NCI-H2029 (cell line): ENCODE results near the gene PAX3.
"Not testable (repeated sequence)": the region's sequence is repeated elsewhere in the genome, so short reads cannot be mapped to it uniquely, and the experiment has no call there.

ENCODE experiments used
- DNase-seq: peaks from one replicate; lab custom pipeline; 2025; lab: John Stamatoyannopoulos, UW

PAX3 gene

DNA sequence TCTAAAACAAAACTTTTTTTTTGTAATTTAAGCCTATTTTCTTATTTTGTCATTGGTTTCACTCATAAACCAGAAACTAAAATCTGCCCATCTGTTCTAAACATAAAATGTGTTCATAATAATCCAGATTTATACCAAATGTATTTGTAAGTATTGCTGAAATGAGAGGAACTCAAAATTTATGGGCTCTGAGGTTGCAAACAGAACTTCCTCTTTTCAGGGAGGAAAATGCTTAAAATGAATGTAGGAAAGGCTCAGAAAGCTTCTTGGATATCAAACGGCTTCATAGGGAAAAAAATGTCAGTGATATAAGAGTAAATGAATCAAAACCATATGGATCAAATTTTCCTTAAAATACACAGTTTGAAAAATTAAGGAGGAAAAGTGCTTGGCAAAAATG, 83.9 kb downstream of the PAX3 start:
- no peak for DNase-seq

DNA sequence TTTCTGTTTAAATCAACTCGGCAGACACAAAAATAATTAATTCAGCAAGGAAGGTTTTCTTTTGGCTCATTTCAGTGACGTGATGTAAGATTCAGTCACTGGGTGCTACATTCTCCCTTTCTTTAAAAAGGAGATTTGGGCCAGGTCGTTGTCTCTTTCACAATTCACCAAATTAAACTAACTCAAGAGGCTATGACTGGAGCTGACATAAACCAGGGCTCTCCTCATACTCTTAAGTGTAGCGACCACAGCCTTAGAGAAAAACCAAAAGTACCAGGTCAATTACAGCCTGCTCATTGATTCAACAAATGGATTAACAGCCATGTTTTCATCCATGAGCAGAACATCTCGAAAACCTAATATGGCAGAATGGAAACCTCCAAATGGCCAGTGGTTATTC, 85.7 kb downstream of the PAX3 start:
- DNase-seq = no peak

DNA sequence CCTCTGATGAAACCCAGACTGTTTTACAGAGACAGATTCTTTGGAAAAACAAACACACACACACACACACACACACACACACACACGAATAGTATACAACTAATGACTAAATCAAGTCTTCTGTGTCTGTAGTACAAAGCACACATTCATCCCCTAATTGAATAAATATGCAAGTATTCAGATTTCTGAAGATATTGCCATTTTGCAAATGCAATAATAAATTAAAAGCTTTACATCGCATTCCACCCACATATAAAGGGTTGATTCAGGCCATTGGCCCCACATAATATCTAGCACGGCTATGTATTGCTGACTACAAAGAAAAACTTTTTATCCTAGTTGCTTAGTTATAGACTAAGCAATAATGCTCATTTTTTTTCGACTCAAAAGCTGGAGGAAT, 86.2 kb downstream of the PAX3 start:
- no peak for DNase-seq

DNA sequence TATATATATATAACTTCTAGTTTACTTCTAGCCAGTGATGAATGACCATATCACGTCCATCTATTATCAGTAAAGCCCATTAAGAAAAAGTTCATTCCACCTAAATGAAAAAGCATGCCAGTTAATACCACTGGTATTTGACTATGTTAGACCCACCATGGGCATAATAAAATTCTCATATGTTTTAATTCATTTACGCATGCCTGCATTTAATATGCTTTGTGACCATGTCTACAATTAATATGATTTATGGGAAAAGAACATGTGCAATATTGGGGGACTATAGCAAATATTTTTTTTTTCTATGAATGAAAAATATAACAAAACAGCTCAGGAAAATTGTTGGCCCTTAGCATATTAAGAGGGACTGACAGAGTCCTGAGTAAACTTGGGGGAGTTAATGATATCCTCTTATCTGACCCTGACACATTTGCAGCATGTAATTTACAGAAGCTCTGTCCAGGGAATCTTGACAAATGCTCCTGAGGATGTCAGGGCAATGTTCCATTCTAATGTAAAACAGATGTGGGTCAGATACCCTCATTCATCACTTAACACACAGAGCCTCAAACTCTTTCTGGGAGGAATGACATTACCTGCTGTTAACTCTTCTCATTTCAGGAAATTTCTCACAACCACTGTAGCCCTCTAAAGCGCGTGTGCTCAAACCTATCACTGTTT, 90.6 kb downstream of the PAX3 start:
- no peak for DNase-seq

DNA sequence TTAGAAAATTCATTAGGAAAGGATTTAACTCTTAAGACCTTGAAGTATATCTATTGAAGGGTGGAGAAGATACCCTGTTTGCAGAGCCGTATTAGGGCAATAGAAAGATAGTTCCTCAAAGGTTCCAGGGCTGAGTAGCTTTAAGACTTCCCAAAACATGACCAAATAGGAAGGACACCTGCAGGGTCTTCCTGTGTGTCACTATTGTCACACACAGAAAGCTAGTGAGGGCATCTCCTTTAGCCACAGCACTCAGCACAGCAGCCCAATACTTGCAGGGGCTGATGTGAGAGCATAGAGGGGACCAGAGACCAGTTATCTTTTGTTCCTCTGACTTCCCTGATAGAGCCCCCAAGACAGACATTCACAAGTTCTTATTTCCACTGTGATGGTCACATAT, 93.7 kb downstream of the PAX3 start:
- DNase-seq = no peak

DNA sequence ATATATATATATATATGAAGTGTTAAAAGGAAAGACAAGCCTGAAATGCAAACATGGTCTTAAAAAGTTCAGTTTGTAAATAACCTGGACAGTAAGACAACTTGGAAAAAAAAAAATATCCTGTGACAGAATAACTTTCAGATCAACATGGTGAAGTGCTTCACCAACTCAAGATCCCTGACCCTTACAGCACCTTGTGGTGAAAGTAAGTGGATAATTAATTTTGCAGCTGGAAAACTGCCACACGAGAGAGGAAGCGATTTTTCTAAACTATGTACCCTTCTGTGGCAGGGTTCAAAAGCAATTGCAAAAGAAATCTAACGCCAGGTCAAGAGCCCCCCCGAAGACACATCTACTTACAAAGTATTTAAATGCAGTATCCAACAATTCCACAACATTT, 95.8 kb downstream of the PAX3 start:
- DNase-seq = no peak

DNA sequence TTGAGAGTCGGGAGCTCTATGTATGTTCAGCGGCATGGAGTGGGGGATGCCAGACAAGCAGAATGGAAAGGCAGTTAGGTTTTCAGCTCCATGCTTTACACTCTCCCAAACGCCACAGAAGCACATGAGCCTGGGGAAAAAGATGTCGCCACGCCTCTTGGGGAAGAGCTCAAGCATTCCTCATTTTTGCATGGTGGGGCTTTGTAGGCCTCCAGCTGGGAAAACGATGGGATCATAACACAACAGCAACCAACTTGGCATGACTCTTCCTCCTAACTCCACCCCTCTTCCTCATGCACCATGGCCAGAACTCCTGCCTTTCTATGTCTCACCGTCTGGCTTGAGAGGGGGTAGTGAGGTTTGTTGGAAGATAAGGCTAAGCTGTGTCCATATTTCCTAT, 102.6 kb downstream of the PAX3 start:
- DNase-seq = no peak

DNA sequence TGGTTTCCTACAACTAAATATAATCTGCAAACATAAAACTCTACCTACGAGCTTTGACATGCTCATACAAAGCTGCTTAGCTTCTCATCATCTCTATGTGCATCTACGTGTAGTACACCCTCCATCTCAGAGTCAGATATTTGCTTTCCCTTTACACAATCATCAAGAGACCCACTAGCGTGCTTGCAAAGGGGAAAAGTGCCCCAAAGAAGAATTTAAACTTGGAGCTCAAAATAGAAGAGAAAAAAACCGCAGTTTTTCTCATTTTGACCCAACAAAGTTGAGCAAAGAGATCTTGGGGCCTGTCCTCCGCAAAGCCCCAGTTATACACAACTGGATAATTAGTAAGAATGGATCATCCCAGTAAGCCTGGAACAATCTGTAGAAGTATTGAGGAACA, 104.1 kb downstream of the PAX3 start:
- DNase-seq = no peak

DNA sequence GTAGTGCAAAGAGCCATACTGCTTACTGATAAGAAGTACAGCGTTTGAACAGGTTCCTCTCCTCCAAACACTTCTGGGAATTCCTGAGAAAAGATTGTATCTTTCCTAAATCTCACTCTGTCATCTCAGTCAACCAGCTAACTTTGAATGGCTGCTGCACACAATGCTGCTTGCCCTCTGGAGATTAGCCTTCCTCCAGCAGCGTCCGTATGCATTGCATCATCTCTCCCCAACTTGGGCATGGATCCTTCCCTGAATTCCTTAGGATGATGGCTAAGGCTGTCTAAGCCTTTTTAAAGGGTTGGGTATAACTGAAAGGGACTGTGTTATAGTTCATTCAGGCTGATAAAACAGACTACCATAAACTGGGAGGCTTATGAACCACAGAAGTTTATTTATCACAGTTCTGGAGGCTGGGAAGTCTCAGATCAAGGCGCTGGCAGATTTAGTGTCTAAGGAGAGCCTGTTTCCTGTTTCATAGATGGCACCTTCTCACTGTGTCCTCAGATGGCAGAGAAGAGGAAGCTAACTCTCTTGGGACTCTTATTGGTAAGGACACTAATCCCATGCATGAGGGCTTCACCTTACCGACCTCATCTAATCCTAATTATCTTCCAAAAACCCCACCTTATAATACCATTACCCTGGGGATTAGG, 105.3 kb downstream of the PAX3 start:
- DNase-seq = no peak

DNA sequence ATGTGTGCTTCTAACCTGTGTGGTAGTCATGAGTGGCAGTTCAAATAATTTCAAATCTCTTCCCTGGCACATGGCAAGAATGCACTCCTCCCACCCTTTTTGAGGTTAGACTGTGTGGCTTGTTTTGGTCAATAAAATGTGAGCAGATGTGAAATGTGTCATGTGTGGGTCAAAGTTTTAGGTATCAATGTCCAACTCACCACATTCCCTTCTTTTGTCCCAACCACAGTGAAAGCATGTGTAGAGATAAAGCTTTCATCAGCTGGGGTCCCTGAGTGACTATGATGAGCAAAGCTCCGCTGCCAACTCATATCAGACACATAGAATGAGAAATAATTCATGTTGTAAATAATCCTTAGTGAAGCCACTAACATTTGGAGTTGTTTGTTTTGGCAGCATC, 118.2 kb downstream of the PAX3 start:
- DNase-seq = no peak

DNA sequence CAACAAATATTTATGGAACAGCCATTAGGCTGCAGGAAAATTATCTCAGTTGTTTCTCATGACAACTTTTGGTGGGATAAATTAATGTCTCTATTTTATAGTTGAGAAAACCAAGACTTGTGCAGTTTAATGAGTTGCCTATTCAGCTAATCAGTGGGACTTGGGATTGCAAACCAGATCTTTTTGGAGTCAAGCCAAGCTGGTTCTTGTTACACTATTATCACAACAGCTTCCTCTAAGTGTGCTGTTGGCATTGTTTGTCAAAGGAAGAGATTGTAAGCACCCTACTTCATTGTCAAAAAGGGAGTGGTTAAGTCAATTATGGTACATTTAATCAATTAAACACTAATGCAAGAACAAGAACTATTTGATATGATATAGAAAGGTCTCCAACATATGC, 119.2 kb downstream of the PAX3 start:
- DNase-seq = peak; percentile 45

DNA sequence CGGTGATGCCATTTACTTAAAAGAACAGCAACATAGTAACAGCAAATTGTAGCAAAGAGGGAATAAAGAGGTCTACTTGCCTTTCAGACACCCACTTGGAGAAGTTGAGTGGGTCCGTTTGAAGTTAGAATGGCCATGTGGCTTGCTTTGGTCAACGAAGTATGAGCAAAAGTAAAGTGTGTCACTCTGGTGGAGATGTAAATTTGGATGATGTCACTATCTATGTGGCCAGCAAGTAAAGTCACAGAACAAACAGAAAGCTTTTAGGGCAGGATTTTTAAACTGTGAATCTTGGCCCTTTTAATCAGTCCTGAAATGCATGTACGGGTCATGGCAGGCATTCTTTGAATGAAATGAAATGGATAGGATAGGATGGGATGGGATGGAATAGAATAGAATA, 120.3 kb downstream of the PAX3 start:
- no peak for DNase-seq

DNA sequence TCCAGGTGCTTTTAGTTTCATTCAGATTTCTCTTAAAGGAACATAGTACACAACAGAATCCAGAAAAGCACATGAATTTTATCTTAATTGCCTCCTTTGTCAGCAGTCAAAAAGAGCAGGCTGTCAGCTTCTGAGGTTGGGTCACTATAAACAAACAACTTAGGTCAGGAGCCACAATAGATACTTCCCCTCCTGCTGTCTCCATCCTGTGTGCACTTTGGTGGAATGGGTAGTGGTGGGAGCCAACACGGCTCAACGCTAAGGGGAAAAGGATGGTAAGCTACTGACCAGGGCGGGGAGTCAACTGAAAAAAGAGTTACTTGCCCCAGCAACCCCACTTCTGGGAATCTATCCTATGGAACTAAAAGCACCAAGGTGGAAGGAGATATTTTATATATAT, 121.9 kb downstream of the PAX3 start:
- no peak for DNase-seq

DNA sequence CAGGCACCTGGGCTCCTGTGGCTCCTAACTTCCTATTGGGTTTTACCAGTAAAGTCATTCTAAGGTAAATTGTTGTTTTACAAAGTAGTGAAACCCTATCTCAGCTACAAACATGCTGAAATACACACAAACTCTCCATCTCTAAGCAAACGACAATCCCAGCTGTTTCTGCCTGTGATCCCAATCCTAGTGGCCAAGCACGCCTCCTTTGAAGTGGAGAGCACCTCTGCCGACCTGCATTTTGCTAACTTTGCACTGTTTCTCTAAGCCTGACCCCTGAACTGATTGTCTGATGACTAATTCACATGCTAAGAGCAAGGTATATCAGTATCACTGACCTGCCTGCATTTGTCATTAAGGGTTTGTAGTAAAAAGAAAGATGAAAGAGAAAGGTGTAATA, 124.3 kb downstream of the PAX3 start:
- no peak for DNase-seq

DNA sequence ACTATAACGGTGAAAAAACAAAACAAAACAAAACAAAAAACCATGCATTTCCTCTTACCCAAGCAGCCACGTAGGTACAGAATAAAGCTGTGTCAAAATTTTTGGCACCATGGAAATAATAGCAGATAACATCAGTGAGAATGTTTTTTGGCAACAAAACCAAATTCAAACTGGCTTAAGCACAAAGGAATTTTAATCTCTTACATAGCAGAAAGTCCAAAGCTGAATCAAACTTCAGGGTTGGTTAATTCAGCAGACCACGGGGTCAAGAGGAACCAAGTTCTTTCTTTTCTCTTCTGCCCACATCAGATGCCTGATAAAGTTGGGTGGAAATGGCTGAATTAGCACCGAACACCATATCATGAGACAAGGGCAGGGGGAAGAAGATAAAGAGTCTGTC, 129.5 kb downstream of the PAX3 start:
- no peak for DNase-seq

DNA sequence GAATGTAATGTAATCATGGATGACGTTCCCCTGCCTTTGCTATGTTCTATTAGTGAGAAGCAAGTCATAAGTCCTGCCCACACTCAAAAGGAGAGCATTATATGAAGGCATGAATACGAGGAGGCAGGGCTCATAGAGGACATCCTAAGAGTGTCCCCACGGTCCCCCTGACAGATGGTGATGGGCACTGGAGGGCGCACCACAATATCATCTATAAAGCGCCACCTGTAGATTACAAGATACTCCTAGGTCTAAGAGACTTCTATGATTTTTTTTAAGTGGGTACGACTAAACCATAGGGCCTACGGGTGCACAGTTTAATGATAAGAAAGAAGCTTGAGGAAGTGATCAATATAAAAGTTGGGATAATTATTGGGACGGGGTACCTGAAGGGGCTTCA, 131.0 kb downstream of the PAX3 start:
- no peak for DNase-seq

DNA sequence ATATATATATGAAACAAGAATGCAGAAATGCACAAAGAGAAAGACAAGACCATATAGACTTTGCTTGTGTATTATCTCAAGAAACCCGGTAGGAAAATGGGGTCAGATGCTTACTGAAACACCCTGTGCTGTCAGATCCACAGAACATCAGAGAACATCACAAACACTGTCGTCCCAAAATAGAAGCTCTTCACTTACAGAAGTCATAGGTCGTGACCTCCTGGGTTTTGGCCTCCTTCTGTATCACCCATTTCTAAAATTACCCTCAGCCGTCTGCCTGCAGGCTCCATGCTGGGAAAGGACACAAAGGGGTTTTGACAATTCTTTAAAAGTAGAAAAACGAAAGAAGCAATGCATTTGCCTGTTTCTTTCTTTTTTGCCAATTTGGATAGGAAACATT, 137.9 kb downstream of the PAX3 start:
- DNase-seq = no peak

DNA sequence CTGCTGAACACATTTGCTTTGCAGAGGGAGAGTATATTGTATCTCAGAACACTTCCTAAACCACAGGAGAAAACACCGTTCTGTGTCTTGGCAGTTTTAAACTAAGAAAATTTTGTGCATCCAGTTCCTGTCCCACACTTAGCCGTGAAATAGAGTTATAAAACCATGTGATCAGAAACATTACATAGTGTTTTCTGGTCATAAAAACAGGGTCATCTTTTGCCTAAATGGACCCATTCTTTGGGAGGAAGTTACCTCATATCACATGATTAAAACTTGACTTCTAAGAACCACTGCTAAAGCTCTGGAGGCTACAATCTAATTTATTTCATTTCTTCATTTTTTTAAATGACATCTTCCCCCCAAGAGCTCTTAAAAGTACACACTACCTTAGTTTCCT, 138.7 kb downstream of the PAX3 start:
- DNase-seq = no peak

DNA sequence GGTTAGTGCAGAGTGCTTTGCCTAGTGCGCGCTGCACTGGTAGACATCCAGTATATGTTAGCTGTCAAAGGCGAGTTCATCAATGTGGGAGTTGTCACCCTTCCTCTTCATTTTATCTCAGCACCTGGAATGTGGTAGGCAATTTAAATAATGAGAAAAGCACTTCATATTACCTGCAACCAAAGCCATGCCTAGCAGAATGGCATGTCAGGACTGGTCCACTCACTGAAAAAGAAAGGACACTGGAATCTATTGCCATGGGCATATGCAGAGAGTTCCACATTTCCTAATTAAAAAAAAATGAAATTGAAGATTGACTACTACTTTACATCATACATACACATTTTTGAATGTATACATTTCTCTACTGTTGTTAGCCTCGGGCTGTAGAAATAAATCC, 139.6 kb downstream of the PAX3 start:
- no peak for DNase-seq

DNA sequence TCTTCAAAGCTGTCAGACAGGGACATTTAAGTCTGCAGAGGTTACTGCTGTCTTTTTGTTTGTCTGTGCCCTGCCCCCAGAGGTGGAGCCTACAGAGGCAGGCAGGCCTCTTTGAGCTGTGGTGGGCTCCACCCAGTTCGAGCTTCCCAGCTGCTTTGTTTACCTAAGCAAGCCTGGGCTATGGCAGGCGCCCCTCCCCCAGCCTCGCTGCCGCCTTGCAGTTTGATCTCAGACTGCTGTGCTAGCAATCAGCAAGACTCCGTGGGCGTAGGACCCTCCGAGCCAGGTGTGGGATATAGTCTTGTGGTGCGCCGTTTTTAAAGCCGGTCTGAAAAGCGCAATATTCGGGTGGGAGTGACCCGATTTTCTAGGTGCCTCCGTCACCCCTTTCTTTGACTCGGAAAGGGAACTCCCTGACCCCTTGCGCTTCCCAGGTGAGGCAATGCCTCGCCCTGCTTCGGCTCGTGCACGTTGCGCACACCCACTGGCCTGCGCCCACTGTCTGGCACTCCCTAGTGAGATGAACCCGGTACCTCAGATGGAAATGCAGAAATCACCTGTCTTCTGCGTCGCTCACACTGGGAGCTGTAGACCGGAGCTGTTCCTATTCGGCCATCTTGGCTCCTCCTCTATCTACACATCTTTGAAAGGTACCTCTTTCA, 143.7 kb downstream of the PAX3 start:
- not testable (repeated sequence) for DNase-seq
